ENCODE data around the gene PIH1D1.

- no peak for TF ChIP-seq GABPA (IDR thresholded peaks at IDR 0.05 in 1 of 2, conservative IDR thresholded peaks at IDR 0.05 in 1 of 2)
- no peak for TF ChIP-seq CTCF (IDR thresholded peaks at IDR 0.05; ENCODE audit: low read depth, low read length, missing input control)
- TF ChIP-seq MAX (IDR thresholded peaks at IDR 0.05): no peak
These were observed 33.1 kb downstream of the PIH1D1 start for GRCh38 chr19:49418511-49418910.
